Esophagus muscularis mucosa (tissue), 2 donors: ENCODE results near the gene MYBBP1A.

Experiments
- POLR2A ChIP-seq: fragments of 450-650 bp; IDR thresholded peaks from one replicate; pipeline ENCODE4 v1.6.1; 2017; ENCODE audit warnings: antibody characterized with exemption, moderate library complexity, mild to moderate bottlenecking, low read depth
- POLR2AphosphoS5 ChIP-seq, 2 donors: sonication (generic); formaldehyde crosslinking; IDR thresholded peaks; one replicate each; pipeline ENCODE4 v1.6.1; 2017; ENCODE audit warnings: antibody characterized with exemption in 2 of 2

GRCh38 chr17:4596636-4597380 lies 41.6 kb upstream of the MYBBP1A start:
- no peak for TF ChIP-seq POLR2A
- TF ChIP-seq POLR2AphosphoS5 (IDR thresholded peaks at IDR 0.05), result no peak
